Measurements from ENCODE around the gene SMOC2. TPM values are rescaled to one million over a fixed set of nuclear protein-coding genes. Genes with fewer than 3 reads are reported as not detected.

The SMOC2 gene
- total and polyA plus RNA-seq, 2 donors (not counting 1 experiment from before 2014, with no cell fraction given): 0.37 TPM; not detected in 1

DNA sequence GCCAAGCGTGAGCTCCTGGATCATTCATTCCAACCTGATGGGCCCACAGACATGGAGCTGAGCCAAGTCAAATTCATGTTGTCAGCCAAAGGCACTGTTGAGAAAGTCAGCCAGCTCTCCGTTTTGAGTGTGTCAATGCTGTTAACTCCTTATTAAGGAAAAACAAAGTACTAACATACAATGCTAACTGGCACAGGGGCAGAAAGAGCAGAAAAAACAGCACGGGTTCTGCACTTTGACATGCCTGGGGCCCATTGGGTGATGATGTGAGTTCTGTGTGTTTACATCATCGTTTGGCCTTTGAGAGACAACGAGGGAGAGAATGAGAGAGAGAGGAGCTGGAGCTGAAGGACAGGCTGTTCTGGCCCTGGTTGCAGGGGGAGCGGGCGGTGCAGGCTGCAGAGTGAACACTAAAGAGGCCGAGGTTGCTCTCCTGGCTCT is 85.9 kb downstream of the SMOC2 start:
- WGBS (ENCODE audit: insufficient coverage): 93% methylated on average over 7 of the region's 8 CpGs
- no peaks in the 10 kb centered on the region for H4K20me1 ChIP-seq (ENCODE audit: control insufficient read depth, insufficient read depth, low read length, poor library complexity, severe bottlenecking)
- peaks cover 5% of the 10 kb centered on the region for H3K4me1 Mint-ChIP-seq
- no peak for TF ChIP-seq EZH2 (IDR thresholded peaks at IDR 0.05; ENCODE audit: borderline replicate concordance, insufficient read depth, low read depth, low read length, poor library complexity, severe bottlenecking)
- TF ChIP-seq, protein P1, sequence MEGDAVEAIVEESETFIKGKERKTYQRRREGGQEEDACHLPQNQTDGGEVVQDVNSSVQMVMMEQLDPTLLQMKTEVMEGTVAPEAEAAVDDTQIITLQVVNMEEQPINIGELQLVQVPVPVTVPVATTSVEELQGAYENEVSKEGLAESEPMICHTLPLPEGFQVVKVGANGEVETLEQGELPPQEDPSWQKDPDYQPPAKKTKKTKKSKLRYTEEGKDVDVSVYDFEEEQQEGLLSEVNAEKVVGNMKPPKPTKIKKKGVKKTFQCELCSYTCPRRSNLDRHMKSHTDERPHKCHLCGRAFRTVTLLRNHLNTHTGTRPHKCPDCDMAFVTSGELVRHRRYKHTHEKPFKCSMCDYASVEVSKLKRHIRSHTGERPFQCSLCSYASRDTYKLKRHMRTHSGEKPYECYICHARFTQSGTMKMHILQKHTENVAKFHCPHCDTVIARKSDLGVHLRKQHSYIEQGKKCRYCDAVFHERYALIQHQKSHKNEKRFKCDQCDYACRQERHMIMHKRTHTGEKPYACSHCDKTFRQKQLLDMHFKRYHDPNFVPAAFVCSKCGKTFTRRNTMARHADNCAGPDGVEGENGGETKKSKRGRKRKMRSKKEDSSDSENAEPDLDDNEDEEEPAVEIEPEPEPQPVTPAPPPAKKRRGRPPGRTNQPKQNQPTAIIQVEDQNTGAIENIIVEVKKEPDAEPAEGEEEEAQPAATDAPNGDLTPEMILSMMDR (IDR thresholded peaks at IDR 0.05): no peak
- H3K27ac ChIP-seq (ENCODE audit: low read length in 2 of 2): no peak overlapping the region
- peaks cover 0 to 6% (median 0%) of the 10 kb centered on the region in 3 donors for H3K9me3 ChIP-seq (ENCODE audit: control extremely low read depth in 1 of 3, control insufficient read depth in 2 of 3, insufficient read depth in 1 of 3, low read length in 2 of 3)
- no peak overlapping the region for H2AFZ ChIP-seq (ENCODE audit: insufficient read depth, low read depth, low read length, poor library complexity, severe bottlenecking)
- intact Hi-C loops (cut with micrococcal nuclease): no loop called here
- H3K4me3 ChIP-seq (ENCODE audit: control extremely low read depth in 1 of 5, extremely low read depth in 1 of 5, insufficient read depth in 1 of 5, low read depth in 2 of 5, low read length in 4 of 5): no peak overlapping the region
- no peaks in the 10 kb centered on the region for H3K36me3 ChIP-seq (replicated peaks in 1 of 2; ENCODE audit: control extremely low read depth in 1 of 2, control insufficient read depth in 1 of 2, extremely low read depth in 1 of 2, insufficient read depth in 2 of 2, low read length in 1 of 2)
- no peaks in the 10 kb centered on the region for H3K9me3 Mint-ChIP-seq (ENCODE audit: insufficient read depth)
- peaks cover 4% of the 10 kb centered on the region for H3K27me3 Mint-ChIP-seq
- H3K27me3 ChIP-seq (replicated peaks in 1 of 4; ENCODE audit: control extremely low read depth in 1 of 4, control insufficient read depth in 3 of 4, insufficient read depth in 4 of 4, low read length in 3 of 4): no peaks in the 10 kb centered on the region
- H3K4me1 ChIP-seq (ENCODE audit: control insufficient read depth in 2 of 2, insufficient read depth in 2 of 2, low read length in 2 of 2): no peaks in the 10 kb centered on the region
- ATAC-seq (ENCODE audit: low read depth) (no peak), DNase-seq (no peak)
- ChIA-PET POLR2A (no interaction called here), CTCF (no interaction called here)
- H3K9ac ChIP-seq (ENCODE audit: low read length): no peak overlapping the region
- H3K4me3 Mint-ChIP-seq: no peak overlapping the region
- no peak overlapping the region for H3K4me2 ChIP-seq (replicated peaks; ENCODE audit: low read depth, low read length, poor library complexity, severe bottlenecking)
- no peaks in the 10 kb centered on the region for H3K79me2 ChIP-seq (ENCODE audit: control insufficient read depth, insufficient read depth, low read length)
- H3K27ac Mint-ChIP-seq: no peak overlapping the region

DNA sequence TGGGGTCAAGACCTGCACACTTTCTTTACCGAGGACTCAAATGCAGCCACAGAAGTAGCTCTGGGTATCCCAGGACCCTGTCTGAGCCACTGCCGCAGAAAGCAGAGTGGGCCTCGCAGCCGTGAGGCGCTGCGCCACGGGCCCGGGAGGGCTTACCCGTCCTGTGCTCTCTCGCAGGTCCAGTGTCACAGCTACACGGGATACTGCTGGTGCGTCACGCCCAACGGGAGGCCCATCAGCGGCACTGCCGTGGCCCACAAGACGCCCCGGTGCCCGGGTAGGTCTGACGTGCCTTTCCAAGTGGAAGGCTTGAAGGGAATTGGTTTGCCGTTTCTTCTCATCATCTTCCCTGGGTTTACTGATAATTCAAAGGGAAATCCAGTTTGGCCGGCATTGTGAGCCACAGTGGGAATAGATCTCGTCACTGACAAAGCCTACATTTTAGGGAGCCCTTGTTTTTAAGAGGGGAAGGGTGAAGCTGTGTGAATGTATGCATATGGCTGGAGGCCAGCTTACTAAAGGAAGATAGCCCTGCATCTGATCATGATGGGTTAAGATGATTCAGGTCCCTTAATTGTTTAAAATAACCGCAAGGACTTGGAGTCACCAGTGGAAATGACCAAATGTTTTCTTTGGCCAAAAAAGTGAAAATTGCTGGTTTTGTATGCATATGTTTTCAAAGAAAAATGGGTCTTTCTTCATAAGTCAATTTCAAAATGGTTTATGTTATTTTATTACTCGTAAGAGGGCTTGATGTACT is 86.6 kb downstream of the SMOC2 start:
- DNase-seq: no peak
- intact Hi-C loops (cut with micrococcal nuclease): no loop called here
- no peak overlapping the region for H3K27ac ChIP-seq (ENCODE audit: low read length in 2 of 2)
- TF ChIP-seq, protein P1 (IDR thresholded peaks at IDR 0.05): no peak
- TF ChIP-seq EZH2 (IDR thresholded peaks at IDR 0.05; ENCODE audit: borderline replicate concordance, insufficient read depth, low read depth, low read length, poor library complexity, severe bottlenecking): no peak
- H3K79me2 ChIP-seq (ENCODE audit: control insufficient read depth, insufficient read depth, low read length): no peaks in the 10 kb centered on the region
- H3K4me3 ChIP-seq (ENCODE audit: control extremely low read depth in 1 of 5, extremely low read depth in 1 of 5, insufficient read depth in 1 of 5, low read depth in 2 of 5, low read length in 4 of 5): no peak overlapping the region
- H4K20me1 ChIP-seq (ENCODE audit: control insufficient read depth, insufficient read depth, low read length, poor library complexity, severe bottlenecking): no peaks in the 10 kb centered on the region
- H3K4me1 ChIP-seq (ENCODE audit: control insufficient read depth in 2 of 2, insufficient read depth in 2 of 2, low read length in 2 of 2): no peaks in the 10 kb centered on the region
- no peaks in the 10 kb centered on the region for H3K27me3 ChIP-seq (replicated peaks in 1 of 4; ENCODE audit: control extremely low read depth in 1 of 4, control insufficient read depth in 3 of 4, insufficient read depth in 4 of 4, low read length in 3 of 4)
- Mint-ChIP-seq H3K27me3 (peaks cover 2% of the 10 kb centered on the region), H3K9me3 (ENCODE audit: insufficient read depth) (no peaks in the 10 kb centered on the region), H3K4me1 (peaks cover 5% of the 10 kb centered on the region), H3K4me3 (no peak overlapping the region), H3K27ac (no peak overlapping the region)
- H2AFZ ChIP-seq (ENCODE audit: insufficient read depth, low read depth, low read length, poor library complexity, severe bottlenecking): no peak overlapping the region
- no peak overlapping the region for H3K4me2 ChIP-seq (replicated peaks; ENCODE audit: low read depth, low read length, poor library complexity, severe bottlenecking)
- no peak overlapping the region for H3K9ac ChIP-seq (ENCODE audit: low read length)
- POLR2A ChIA-PET: no interaction called here
- peaks cover 0 to 6% (median 0%) of the 10 kb centered on the region in 3 donors for H3K9me3 ChIP-seq (ENCODE audit: control extremely low read depth in 1 of 3, control insufficient read depth in 2 of 3, insufficient read depth in 1 of 3, low read length in 2 of 3)
- CTCF ChIA-PET: no interaction called here
- no peaks in the 10 kb centered on the region for H3K36me3 ChIP-seq (replicated peaks in 1 of 2; ENCODE audit: control extremely low read depth in 1 of 2, control insufficient read depth in 1 of 2, extremely low read depth in 1 of 2, insufficient read depth in 2 of 2, low read length in 1 of 2)
- ATAC-seq (ENCODE audit: low read depth): no peak
- 89% methylated on average over 23 of the region's 25 CpGs for WGBS (ENCODE audit: insufficient coverage)

Measured in B cell (primary cell).